Hippocampal formation (tissue), 2 donors: Measurements from ENCODE around the gene SLC38A9.

Source experiments
- DNase-seq, 2 donors: peaks; one replicate each; lab custom pipeline; 2025; lab: John Stamatoyannopoulos, UW

Gene SLC38A9

GRCh38 chr5:55650386-55650785 lies 61.7 kb downstream of the SLC38A9 start:
- no peak for DNase-seq

- no peak for DNase-seq
Measured at GRCh38 chr5:55649963-55650362, 62.2 kb downstream of the SLC38A9 start.

- DNase-seq = no peak
Measured at GRCh38 chr5:55645304-55645703, 66.8 kb downstream of the SLC38A9 start.

GRCh38 chr5:55638455-55638854 lies 73.7 kb downstream of the SLC38A9 start:
- DNase-seq = no peak

GRCh38 chr5:55638051-55638450 lies 74.1 kb downstream of the SLC38A9 start:
- no peak for DNase-seq

GRCh38 chr5:55636683-55637082 lies 75.4 kb downstream of the SLC38A9 start:
- no peak for DNase-seq

- DNase-seq = no peak
Measured at GRCh38 chr5:55636177-55636576, 75.9 kb downstream of the SLC38A9 start.

- no peak for DNase-seq
Measured at GRCh38 chr5:55634866-55635265, 77.3 kb downstream of the SLC38A9 start.

- DNase-seq = no peak
Measured at GRCh38 chr5:55634209-55634805, 77.8 kb downstream of the SLC38A9 start.

- DNase-seq = no peak
Measured at GRCh38 chr5:55633574-55634208, 78.4 kb downstream of the SLC38A9 start.

- DNase-seq = no peak
Measured at GRCh38 chr5:55629815-55630214, 82.3 kb downstream of the SLC38A9 start.

GRCh38 chr5:55626790-55627189 lies 85.3 kb downstream of the SLC38A9 start:
- DNase-seq = no peak

- no peak for DNase-seq
Measured at GRCh38 chr5:55625913-55626312, 86.2 kb downstream of the SLC38A9 start.

GRCh38 chr5:55625589-55625909 lies 86.6 kb downstream of the SLC38A9 start:
- DNase-seq = no peak

GRCh38 chr5:55624841-55625588 lies 87.1 kb downstream of the SLC38A9 start:
- no peak for DNase-seq

GRCh38 chr5:55623789-55624188 lies 88.3 kb downstream of the SLC38A9 start:
- DNase-seq = no peak

- DNase-seq = no peak
Measured at GRCh38 chr5:55622460-55622859, 89.7 kb downstream of the SLC38A9 start.

GRCh38 chr5:55621229-55621628 lies 90.9 kb downstream of the SLC38A9 start:
- no peak for DNase-seq

GRCh38 chr5:55620766-55621160 lies 91.4 kb downstream of the SLC38A9 start:
- DNase-seq = no peak

GRCh38 chr5:55620009-55620765 lies 91.9 kb downstream of the SLC38A9 start:
- no peak for DNase-seq

- no peak for DNase-seq
Measured at GRCh38 chr5:55618318-55618717, 93.8 kb downstream of the SLC38A9 start.

- DNase-seq = no peak
Measured at GRCh38 chr5:55613112-55613868, 98.8 kb downstream of the SLC38A9 start.
